Omental fat pad (tissue), 4 donors: ENCODE data around the gene CAPN13. TPM values are rescaled to one million over a fixed set of nuclear protein-coding genes. Genes with fewer than 3 reads are reported as not detected.

ENCODE experiments used
- ATAC-seq: fragments of 150-250 bp; one replicate; pipeline ENCODE4 v1.9.1; 2016; ENCODE audit warnings: mild to moderate bottlenecking, moderate library complexity; ENCODE audit not compliant: low FRiP score
- DNase-seq: peaks from one replicate; pipeline ENCODE4 v3.0.0-alpha.2; 2019; ENCODE audit warnings: low spot score
- CTCF ChIP-seq, 3 donors: fragments of 450-650 bp; IDR thresholded peaks; one replicate each; pipeline ENCODE4 v1.5.1; 2016 to 2017; ENCODE audit warnings: antibody characterized with exemption in 3 of 3, mild to moderate bottlenecking in 3 of 3, moderate library complexity in 2 of 3
- total RNA-seq, 4 donors: library from RNA; depleted of rRNA; stranded (reverse); fragments of >200 nt; gene quantifications; one replicate each; pipeline ENCODE4 v1.1.0, GENCODE V29; 2016

CAPN13 gene
- total RNA-seq, 4 donors from 2014 or later, result not detected

- no peak for DNase-seq
- no peak for TF ChIP-seq CTCF (IDR thresholded peaks at IDR 0.05)
- no peak for ATAC-seq
Observed at GRCh38 chr2:30731706-30732105, 75.5 kb downstream of the CAPN13 start.

- DNase-seq, result no peak
- ATAC-seq, result no peak
- no peak for TF ChIP-seq CTCF (IDR thresholded peaks at IDR 0.05)
Observed at GRCh38 chr2:30730736-30731647, 76.3 kb downstream of the CAPN13 start.

DNA sequence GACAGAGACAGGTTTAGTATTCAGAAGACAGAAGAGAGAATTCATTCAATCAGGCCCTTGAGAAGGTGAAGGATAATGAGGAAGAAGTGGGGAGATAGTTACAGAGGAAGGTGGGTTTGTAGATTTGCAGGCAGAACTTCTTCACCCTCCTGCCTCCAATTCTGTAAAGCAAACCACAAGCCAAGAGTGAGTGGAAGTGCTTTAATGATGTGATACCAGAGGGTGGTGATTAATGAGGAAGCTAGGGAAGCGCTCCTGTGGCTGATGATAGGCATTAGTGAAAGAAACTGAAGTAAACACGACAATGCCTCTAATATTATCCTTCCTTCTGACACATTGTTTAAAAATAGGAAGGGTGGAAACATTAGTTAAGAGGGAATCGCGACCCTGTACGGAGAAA is 78.2 kb downstream of the CAPN13 start:
- no peak for DNase-seq
- ATAC-seq, result no peak
- TF ChIP-seq CTCF (IDR thresholded peaks at IDR 0.05), result no peak

GRCh38 chr2:30722936-30723725 is 84.1 kb downstream of the CAPN13 start:
- ATAC-seq (no peak), DNase-seq (no peak)
- TF ChIP-seq CTCF (IDR thresholded peaks at IDR 0.05), result no peak

DNA sequence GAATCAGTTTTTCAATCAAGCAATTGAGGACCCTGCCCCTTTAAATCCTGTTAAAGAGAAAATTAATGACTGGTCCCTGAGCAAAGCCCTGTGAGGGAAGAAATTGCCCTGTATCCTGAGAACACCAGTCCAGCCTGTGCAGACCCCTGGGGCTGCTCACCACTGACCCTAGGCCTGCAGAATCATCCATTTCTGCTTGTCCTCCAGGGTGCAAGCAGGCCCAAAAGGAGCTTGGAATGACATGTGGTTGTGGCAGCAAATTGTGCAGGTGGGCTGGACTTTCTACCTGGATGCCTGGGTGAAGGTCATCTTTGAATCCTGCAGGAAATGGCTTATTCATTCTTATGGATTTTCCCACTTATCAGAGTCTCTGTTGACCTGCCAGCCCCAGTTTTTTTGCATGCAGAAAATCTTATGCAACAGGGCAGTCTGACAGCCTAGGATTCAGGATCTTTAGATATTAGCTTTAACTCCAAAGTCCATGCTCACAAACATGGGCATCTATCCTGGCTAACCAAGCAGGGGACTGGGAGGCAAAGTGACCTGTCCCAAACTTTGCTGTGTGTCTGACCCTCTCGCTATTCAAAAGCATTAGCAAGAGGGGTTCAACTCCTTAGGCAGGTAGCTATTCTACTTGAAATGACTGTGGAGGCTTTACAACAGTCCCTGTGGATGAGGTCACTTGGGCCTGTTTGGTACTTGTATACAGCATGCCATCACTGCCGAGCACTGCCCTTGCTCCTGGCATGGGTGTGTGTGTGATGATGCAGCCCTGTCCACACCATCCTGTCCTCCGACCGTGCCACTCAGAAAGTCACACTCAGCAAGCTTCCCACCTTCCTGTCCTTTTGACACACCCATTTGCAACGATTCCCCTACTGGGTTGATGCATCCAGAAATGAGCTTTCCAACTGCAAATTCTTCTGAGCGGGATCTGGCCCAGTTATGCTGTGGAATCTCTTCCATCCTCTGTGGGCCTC is 85.3 kb downstream of the CAPN13 start:
- no peak for ATAC-seq
- TF ChIP-seq CTCF (IDR thresholded peaks at IDR 0.05), result no peak
- DNase-seq, result no peak

DNA sequence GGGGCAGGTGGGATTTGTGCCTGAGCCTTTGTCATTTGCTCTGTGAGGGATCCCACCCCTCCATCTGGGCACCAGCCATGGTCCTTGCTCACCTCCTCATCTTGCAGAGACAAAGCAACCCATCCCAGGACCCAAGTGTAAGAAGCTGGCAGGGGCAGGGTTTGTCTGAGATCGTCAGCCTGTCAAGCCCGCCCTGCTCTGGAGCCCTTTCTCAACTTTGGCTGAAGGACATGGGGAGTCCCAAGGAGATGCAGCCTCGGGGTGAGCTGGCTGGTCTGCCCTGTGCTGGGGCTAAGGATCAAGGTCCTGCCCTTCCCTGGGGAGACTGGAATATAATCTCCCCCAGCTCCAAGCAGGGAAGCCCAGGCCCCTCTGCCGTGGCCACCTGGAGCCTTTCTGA is 86.0 kb downstream of the CAPN13 start:
- DNase-seq (no peak), ATAC-seq (no peak)
- no peak for TF ChIP-seq CTCF (IDR thresholded peaks at IDR 0.05)
